NCI-H2029 (cell line): ENCODE results near the gene LY6G5B.

Source experiments
- DNase-seq: peaks from one replicate; lab custom pipeline; 2025; lab: John Stamatoyannopoulos, UW

Gene LY6G5B

GRCh38 chr6:31715022-31715958 is 45.5 kb downstream of the LY6G5B start, which contains the start of gene LY6G6D:
Gene LY6G6D, plus strand, starts transcription at chr6:31715348. Its CDS starts 8 bp downstream, at chr6:31715356.
- DNase-seq: no peak

GRCh38 chr6:31717499-31718222 is 47.9 kb downstream of the LY6G5B start:
- no peak for DNase-seq

GRCh38 chr6:31718265-31718664 is 48.5 kb downstream of the LY6G5B start:
- peak; percentile 74 for DNase-seq

GRCh38 chr6:31719001-31719400 is 49.2 kb downstream of the LY6G5B start:
- no peak for DNase-seq

GRCh38 chr6:31720196-31720770 is 50.5 kb downstream of the LY6G5B start:
- no peak for DNase-seq

GRCh38 chr6:31721351-31722020 is 51.7 kb downstream of the LY6G5B start, which contains the start of gene LY6G6C:
Gene LY6G6C, minus strand, starts transcription at chr6:31721746. Its CDS starts 67 bp downstream, at chr6:31721679.
- DNase-seq: no peak

GRCh38 chr6:31722173-31722572 is 52.4 kb downstream of the LY6G5B start:
- peak; percentile 4 for DNase-seq
